H9 (cell line): ENCODE measurements around the gene HDAC3. TPM values are rescaled to one million over a fixed set of nuclear protein-coding genes. Genes with fewer than 3 reads are reported as not detected.

Experiments
- DNase-seq: peaks from one replicate; pipeline ENCODE4 v3.0.0-alpha.2; 2017
- H2AFZ ChIP-seq: one replicate; pipeline ENCODE4 v1.6.1; 2013; ENCODE audit warnings: mild to moderate bottlenecking, low read length, control low read depth, moderate library complexity
- H2AK5ac ChIP-seq: 2 replicates; pipeline ENCODE4 v1.6.1; 2013; ENCODE audit warnings: low read length, control low read depth, mixed read lengths; ENCODE audit not compliant: insufficient read length
- H2BK120ac ChIP-seq: one replicate; pipeline ENCODE4 v1.6.1; 2013; ENCODE audit warnings: low read depth, mild to moderate bottlenecking, low read length, control low read depth, inconsistent platforms; ENCODE audit not compliant: poor library complexity, severe bottlenecking
- H2BK12ac ChIP-seq: 2 replicates; pipeline ENCODE4 v1.6.1; 2013; ENCODE audit warnings: low read length, control low read depth, mixed read lengths, low read depth; ENCODE audit not compliant: insufficient read length
- H2BK15ac ChIP-seq: 2 replicates; pipeline ENCODE4 v1.6.1; 2013; ENCODE audit warnings: low read depth, low read length, control low read depth
- H2BK20ac ChIP-seq: one replicate; pipeline ENCODE4 v1.6.1; 2013; ENCODE audit warnings: low read depth, mild to moderate bottlenecking, low read length, control low read depth, inconsistent platforms; ENCODE audit not compliant: poor library complexity, severe bottlenecking
- H2BK5ac ChIP-seq: 2 replicates; pipeline ENCODE4 v1.6.1; 2013; ENCODE audit warnings: low read length, control low read depth, mixed read lengths; ENCODE audit not compliant: insufficient read length
- H3K14ac ChIP-seq: 2 replicates; pipeline ENCODE4 v1.6.1; 2013; ENCODE audit warnings: low read length, control low read depth; ENCODE audit not compliant: insufficient read depth
- H3K18ac ChIP-seq: 2 replicates; pipeline ENCODE4 v1.6.1; 2013; ENCODE audit warnings: low read depth, mild to moderate bottlenecking, mixed read lengths, low read length, control low read depth; ENCODE audit not compliant: insufficient read length
- H3K23ac ChIP-seq: 2 replicates; pipeline ENCODE4 v1.6.1; 2013; ENCODE audit warnings: low read length, control low read depth, mixed read lengths, low read depth; ENCODE audit not compliant: insufficient read length
- H3K23me2 ChIP-seq: 2 replicates; pipeline ENCODE4 v1.6.1; 2013; ENCODE audit warnings: low read depth, mild to moderate bottlenecking, mixed read lengths, low read length, control low read depth; ENCODE audit not compliant: insufficient read length, poor library complexity, severe bottlenecking
- H3K27ac ChIP-seq: 2 replicates; pipeline ENCODE4 v1.5.1; 2013; ENCODE audit warnings: low read length, control low read depth, mixed read lengths, low read depth; ENCODE audit not compliant: insufficient read length
- H3K27me3 ChIP-seq: 2 replicates; pipeline ENCODE4 v1.6.1; 2013; ENCODE audit warnings: low read length, control low read depth, inconsistent platforms; ENCODE audit not compliant: insufficient read depth
- H3K4ac ChIP-seq: 2 replicates; pipeline ENCODE4 v1.6.1; 2013; ENCODE audit warnings: low read depth, mild to moderate bottlenecking, control low read depth, inconsistent platforms, low read length, moderate library complexity
- H3K4me1 ChIP-seq: 2 replicates; pipeline ENCODE4 v1.6.1; 2013; ENCODE audit warnings: low read length, control low read depth, inconsistent platforms; ENCODE audit not compliant: insufficient read depth
- H3K4me2 ChIP-seq: 2 replicates; pipeline ENCODE4 v1.6.1; 2013; ENCODE audit warnings: low read length, control low read depth, mixed read lengths; ENCODE audit not compliant: insufficient read length, insufficient read depth
- H3K56ac ChIP-seq: 2 replicates; pipeline ENCODE4 v1.6.1; 2013; ENCODE audit warnings: low read depth, mild to moderate bottlenecking, mixed read lengths, low read length, control low read depth; ENCODE audit not compliant: insufficient read length
- H3K79me1 ChIP-seq: 2 replicates; pipeline ENCODE4 v1.6.1; 2013; ENCODE audit warnings: low read depth, mild to moderate bottlenecking, moderate library complexity, low read length, control low read depth, inconsistent platforms; ENCODE audit not compliant: insufficient read depth, poor library complexity, severe bottlenecking
- H3K79me2 ChIP-seq: 2 replicates; pipeline ENCODE4 v1.6.1; 2013; ENCODE audit warnings: low read length, control low read depth, inconsistent platforms; ENCODE audit not compliant: insufficient read depth
- H3K9ac ChIP-seq: 2 replicates; pipeline ENCODE4 v1.6.1; 2013; ENCODE audit warnings: low read length, control low read depth, mixed read lengths; ENCODE audit not compliant: insufficient read length; ENCODE audit errors: extremely low read depth
- H3K9me3 ChIP-seq: one replicate; pipeline ENCODE4 v1.6.1; 2013; ENCODE audit warnings: low read depth, low read length, inconsistent platforms; ENCODE audit not compliant: control insufficient read depth
- H3T11ph ChIP-seq: one replicate; pipeline ENCODE4 v1.6.1; 2013; ENCODE audit warnings: mild to moderate bottlenecking, low read length, control low read depth, inconsistent platforms
- H4K20me1 ChIP-seq: one replicate; pipeline ENCODE4 v1.6.1; 2013; ENCODE audit not compliant: control insufficient read depth, insufficient read length, insufficient read depth
- H4K5ac ChIP-seq: 2 replicates; pipeline ENCODE4 v1.6.1; 2013; ENCODE audit warnings: low read depth, mild to moderate bottlenecking, mixed read lengths, low read length, control low read depth; ENCODE audit not compliant: insufficient read length
- H4K8ac ChIP-seq: replicated peaks from 2 replicates; pipeline ENCODE4 v1.6.1; 2013; ENCODE audit warnings: low read length, control low read depth, mixed read lengths, low read depth; ENCODE audit not compliant: insufficient read length
- H4K91ac ChIP-seq: 2 replicates; pipeline ENCODE4 v1.6.1; 2013; ENCODE audit warnings: low read depth, mild to moderate bottlenecking, moderate library complexity, mixed read lengths, low read length, control low read depth; ENCODE audit not compliant: insufficient read length
- H3K27ac Mint-ChIP-seq, 3 experiments: 2 replicates in 2 of 3; 3 replicates in 1 of 3; pipeline ENCODE4 v1.8.0; 2020 to 2021; ENCODE audit warnings: mixed read lengths in 3 of 3, mild to moderate bottlenecking in 1 of 3, moderate library complexity in 1 of 3
- H3K27me3 Mint-ChIP-seq: 2 replicates; pipeline ENCODE4 v1.8.0; 2021; ENCODE audit warnings: low read depth, mild to moderate bottlenecking, moderate library complexity, mixed read lengths
- H3K36me3 Mint-ChIP-seq, 3 experiments: 2 replicates in 2 of 3; 3 replicates in 1 of 3; pipeline ENCODE4 v1.8.0; 2020 to 2021; ENCODE audit warnings: low read depth in 3 of 3, mixed read lengths in 3 of 3; ENCODE audit not compliant: insufficient read depth in 1 of 3
- H3K4me1 Mint-ChIP-seq, 2 experiments: 2 replicates each; pipeline ENCODE4 v1.8.0; 2020; ENCODE audit warnings: mixed read lengths in 2 of 2
- H3K4me3 Mint-ChIP-seq, 2 experiments: 2 replicates in 1 of 2; 3 replicates in 1 of 2; pipeline ENCODE4 v1.8.0; 2020 to 2021; ENCODE audit warnings: mild to moderate bottlenecking in 2 of 2, mixed read lengths in 2 of 2, moderate library complexity in 1 of 2
- H3K9me3 Mint-ChIP-seq, 2 experiments: 2 replicates in 1 of 2; 3 replicates in 1 of 2; pipeline ENCODE4 v1.8.0; 2020; ENCODE audit warnings: mild to moderate bottlenecking in 2 of 2, mixed read lengths in 2 of 2, moderate library complexity in 1 of 2
- WGBS: extraction: QIAGEN DNeasy Blood & Tissue Kit; methylation state at CpG from one replicate; pipeline ENCODE4 v1.1.7; 2013; ENCODE audit warnings: missing lambda C conversion rate, low lambda C conversion rate, mixed read lengths; ENCODE audit not compliant: insufficient read length; ENCODE audit errors: extremely low coverage; 5-methylcytosine and 5-hydroxymethylcytosine counted together
- total RNA-seq: library from RNA; stranded (reverse); gene quantifications from 2 replicates; pipeline ENCODE4 v1.2.1, GENCODE V29; 2021
- TF ChIP-seq, protein P1 (sequence below): fragments of 200-600 bp; sonication (generic); conservative IDR thresholded peaks from 3 replicates; pipeline ENCODE4 v1.8.0; 2021; ENCODE audit warnings: antibody characterized with exemption, mild to moderate bottlenecking

Gene HDAC3
- total RNA-seq, 1 experiment from 2014 or later = 98.3 TPM

DNA sequence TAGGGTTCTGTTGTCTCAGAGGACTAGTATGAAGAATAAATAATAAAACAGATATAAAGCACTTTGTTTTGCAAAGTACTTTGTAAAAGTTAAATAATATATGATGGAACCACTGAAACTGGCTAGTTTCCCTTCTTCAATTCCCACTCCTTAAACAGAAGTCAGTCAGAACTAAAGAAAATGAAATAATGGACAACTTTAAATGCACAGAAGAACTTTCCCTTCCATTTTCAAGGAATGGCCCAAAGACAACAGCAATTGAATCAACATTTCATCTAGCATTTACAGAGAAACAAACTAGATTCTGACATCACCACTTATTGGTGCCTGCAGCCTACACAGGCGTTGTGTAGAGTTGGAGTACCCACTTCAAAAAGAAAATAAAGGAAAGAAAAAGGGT, 34.0 kb downstream of the HDAC3 start:
- Histone ChIP-seq H2BK120ac (no peak overlapping the region), H2AK5ac (no peak overlapping the region), H2BK20ac (no peak overlapping the region), H3K4me1 (no peaks in the 10 kb centered on the region), H3K4me2 (no peak overlapping the region), H2BK5ac (no peak overlapping the region), H3K14ac (no peak overlapping the region), H4K91ac (no peak overlapping the region), H3K18ac (no peak overlapping the region), H3K23me2 (no peaks in the 10 kb centered on the region), H3K4ac (no peak overlapping the region), H3K56ac (no peak overlapping the region), H2BK12ac (no peak overlapping the region), H3K27me3 (no peaks in the 10 kb centered on the region), H2AFZ (no peak overlapping the region), H2BK15ac (no peak overlapping the region), H4K20me1 (no peaks in the 10 kb centered on the region), H3K9ac (no peak overlapping the region), H4K5ac (no peak overlapping the region), H4K8ac (no peak overlapping the region), H3K79me1 (no peaks in the 10 kb centered on the region), H3K27ac (no peak overlapping the region), H3T11ph (no peak overlapping the region), H3K23ac (no peak overlapping the region), H3K79me2 (peaks cover 16% of the 10 kb centered on the region; the same call in 1 of the 2 replicates), H3K9me3 (no peaks in the 10 kb centered on the region)
- no peak for DNase-seq
- no peaks in the 10 kb centered on the region for H3K27me3 Mint-ChIP-seq
- TF ChIP-seq, protein P1, sequence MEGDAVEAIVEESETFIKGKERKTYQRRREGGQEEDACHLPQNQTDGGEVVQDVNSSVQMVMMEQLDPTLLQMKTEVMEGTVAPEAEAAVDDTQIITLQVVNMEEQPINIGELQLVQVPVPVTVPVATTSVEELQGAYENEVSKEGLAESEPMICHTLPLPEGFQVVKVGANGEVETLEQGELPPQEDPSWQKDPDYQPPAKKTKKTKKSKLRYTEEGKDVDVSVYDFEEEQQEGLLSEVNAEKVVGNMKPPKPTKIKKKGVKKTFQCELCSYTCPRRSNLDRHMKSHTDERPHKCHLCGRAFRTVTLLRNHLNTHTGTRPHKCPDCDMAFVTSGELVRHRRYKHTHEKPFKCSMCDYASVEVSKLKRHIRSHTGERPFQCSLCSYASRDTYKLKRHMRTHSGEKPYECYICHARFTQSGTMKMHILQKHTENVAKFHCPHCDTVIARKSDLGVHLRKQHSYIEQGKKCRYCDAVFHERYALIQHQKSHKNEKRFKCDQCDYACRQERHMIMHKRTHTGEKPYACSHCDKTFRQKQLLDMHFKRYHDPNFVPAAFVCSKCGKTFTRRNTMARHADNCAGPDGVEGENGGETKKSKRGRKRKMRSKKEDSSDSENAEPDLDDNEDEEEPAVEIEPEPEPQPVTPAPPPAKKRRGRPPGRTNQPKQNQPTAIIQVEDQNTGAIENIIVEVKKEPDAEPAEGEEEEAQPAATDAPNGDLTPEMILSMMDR = no peak
- no peak overlapping the region for H3K4me3 Mint-ChIP-seq
- H3K4me1 Mint-ChIP-seq = peaks cover 6 to 13% of the 10 kb centered on the region in 2 experiments
- no peaks in the 10 kb centered on the region for H3K9me3 Mint-ChIP-seq
- no CpG with 5 or more reads among the region's 1 CpG for WGBS
- H3K36me3 Mint-ChIP-seq = no peaks in the 10 kb centered on the region
- no peak overlapping the region for H3K27ac Mint-ChIP-seq
